Parathyroid adenoma (tissue), 2 donors: ENCODE data around the gene PEAK1.

Experiments
- H2AFZ ChIP-seq: fragments of 300-600 bp; sonication (generic); one replicate; pipeline ENCODE4 v1.7.0; 2017; ENCODE audit warnings: antibody characterized with exemption, mild to moderate bottlenecking
- H3K27ac ChIP-seq: fragments of 300-600 bp; sonication (generic); one replicate; pipeline ENCODE4 v1.7.0; 2017
- H3K27me3 ChIP-seq: fragments of 300-600 bp; sonication (generic); one replicate; pipeline ENCODE4 v1.7.0; 2017; ENCODE audit warnings: low read length; ENCODE audit not compliant: control insufficient read depth, insufficient read depth
- H3K36me3 ChIP-seq: fragments of 300-600 bp; sonication (generic); one replicate; pipeline ENCODE4 v1.7.0; 2017; ENCODE audit warnings: low read length; ENCODE audit not compliant: control insufficient read depth, insufficient read depth
- H3K4me1 ChIP-seq: fragments of 300-600 bp; sonication (generic); one replicate; pipeline ENCODE4 v1.7.0; 2017; ENCODE audit warnings: control low read depth
- H3K4me2 ChIP-seq: fragments of 300-600 bp; sonication (generic); one replicate; pipeline ENCODE4 v1.7.0; 2017; ENCODE audit warnings: low read length
- H3K4me3 ChIP-seq: fragments of 300-600 bp; sonication (generic); one replicate; pipeline ENCODE4 v1.7.0; 2017; ENCODE audit warnings: low read depth, low read length
- H3K79me2 ChIP-seq: fragments of 300-600 bp; sonication (generic); one replicate; pipeline ENCODE4 v1.7.0; 2017; ENCODE audit warnings: control low read depth
- H3K9ac ChIP-seq: fragments of 300-600 bp; sonication (generic); one replicate; pipeline ENCODE4 v1.7.0; 2017; ENCODE audit warnings: mild to moderate bottlenecking
- H3K9me3 ChIP-seq: fragments of 300-600 bp; sonication (generic); one replicate; pipeline ENCODE4 v1.7.0; 2017; ENCODE audit warnings: low read length; ENCODE audit not compliant: control insufficient read depth
- CTCF ChIP-seq: fragments of 300-600 bp; sonication (generic); IDR thresholded peaks from one replicate; pipeline ENCODE4 v1.7.0; 2017; ENCODE audit warnings: antibody characterized with exemption, mild to moderate bottlenecking
- donor health status: primary hyperparathyroidism.

The PEAK1 gene

DNA sequence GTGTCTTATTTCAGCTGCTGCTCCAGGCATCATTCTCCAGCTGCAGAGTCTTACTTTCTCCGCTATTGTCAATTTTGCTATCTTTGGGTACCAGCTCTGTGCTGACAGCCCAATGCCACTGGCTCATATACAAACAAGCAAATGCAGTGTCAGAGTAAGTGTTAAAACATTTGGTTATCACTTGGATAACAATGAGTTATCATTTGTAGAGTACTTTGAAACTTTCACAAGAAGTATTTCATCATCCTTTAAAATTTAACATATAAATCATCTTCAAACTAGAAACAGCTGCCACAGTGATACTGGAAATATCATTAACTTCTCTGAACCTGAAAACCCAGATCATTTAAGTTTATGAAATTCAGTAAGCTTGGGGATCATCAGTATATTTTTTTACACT is 362.8 kb downstream of the PEAK1 start:
- H3K27ac ChIP-seq: no peak overlapping the region
- H2AFZ ChIP-seq: no peak overlapping the region
- no peak overlapping the region for H3K4me3 ChIP-seq
- no peaks in the 10 kb centered on the region for H3K9me3 ChIP-seq
- peaks cover 2% of the 10 kb centered on the region for H3K79me2 ChIP-seq
- no peak for TF ChIP-seq CTCF
- H3K27me3 ChIP-seq: no peaks in the 10 kb centered on the region
- peaks cover 12% of the 10 kb centered on the region for H3K4me1 ChIP-seq
- H3K9ac ChIP-seq: no peak overlapping the region
- no peaks in the 10 kb centered on the region for H3K36me3 ChIP-seq
- H3K4me2 ChIP-seq: no peak overlapping the region

GRCh38 chr15:77053709-77054108 is 366.2 kb downstream of the PEAK1 start:
- Histone ChIP-seq H3K9ac (no peak overlapping the region), H3K4me3 (no peak overlapping the region), H2AFZ (no peak overlapping the region), H3K79me2 (peaks cover 2% of the 10 kb centered on the region), H3K27ac (no peak overlapping the region), H3K36me3 (no peaks in the 10 kb centered on the region), H3K9me3 (no peaks in the 10 kb centered on the region), H3K27me3 (no peaks in the 10 kb centered on the region), H3K4me1 (no peaks in the 10 kb centered on the region), H3K4me2 (no peak overlapping the region)
- no peak for TF ChIP-seq CTCF

DNA sequence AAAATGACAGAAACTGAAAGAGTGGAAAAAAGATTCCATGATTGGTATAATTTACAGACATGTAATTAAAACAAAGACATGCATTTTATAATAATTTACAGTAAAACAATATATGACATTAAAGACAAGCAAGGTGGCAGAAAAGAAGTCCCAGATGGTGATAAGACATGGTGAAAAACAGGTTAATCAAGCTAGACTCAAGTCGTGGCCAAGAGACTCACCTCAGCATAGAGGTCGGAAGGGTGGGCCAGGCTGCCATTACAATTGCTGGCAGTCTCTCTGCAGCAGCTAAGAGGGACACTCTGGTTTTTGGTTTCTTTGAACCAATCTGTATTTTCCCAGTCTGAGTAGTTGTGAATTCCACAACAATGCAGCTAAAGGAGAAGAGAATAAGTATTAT is 367.3 kb downstream of the PEAK1 start:
- no peak overlapping the region for H3K27ac ChIP-seq
- H3K4me1 ChIP-seq: no peaks in the 10 kb centered on the region
- no peaks in the 10 kb centered on the region for H3K27me3 ChIP-seq
- no peak for TF ChIP-seq CTCF
- H3K9ac ChIP-seq: no peak overlapping the region
- no peak overlapping the region for H3K4me2 ChIP-seq
- H2AFZ ChIP-seq: no peak overlapping the region
- no peaks in the 10 kb centered on the region for H3K9me3 ChIP-seq
- H3K36me3 ChIP-seq: no peaks in the 10 kb centered on the region
- H3K79me2 ChIP-seq: no peaks in the 10 kb centered on the region
- H3K4me3 ChIP-seq: no peak overlapping the region
